ENCODE results near the gene CCDC24. TPM values are rescaled to one million over a fixed set of nuclear protein-coding genes. Genes with fewer than 3 reads are reported as not detected.

Gene CCDC24
- total RNA-seq, 4 donors from 2014 or later, result 1.6 to 6.1 (median 2.7) TPM

DNA sequence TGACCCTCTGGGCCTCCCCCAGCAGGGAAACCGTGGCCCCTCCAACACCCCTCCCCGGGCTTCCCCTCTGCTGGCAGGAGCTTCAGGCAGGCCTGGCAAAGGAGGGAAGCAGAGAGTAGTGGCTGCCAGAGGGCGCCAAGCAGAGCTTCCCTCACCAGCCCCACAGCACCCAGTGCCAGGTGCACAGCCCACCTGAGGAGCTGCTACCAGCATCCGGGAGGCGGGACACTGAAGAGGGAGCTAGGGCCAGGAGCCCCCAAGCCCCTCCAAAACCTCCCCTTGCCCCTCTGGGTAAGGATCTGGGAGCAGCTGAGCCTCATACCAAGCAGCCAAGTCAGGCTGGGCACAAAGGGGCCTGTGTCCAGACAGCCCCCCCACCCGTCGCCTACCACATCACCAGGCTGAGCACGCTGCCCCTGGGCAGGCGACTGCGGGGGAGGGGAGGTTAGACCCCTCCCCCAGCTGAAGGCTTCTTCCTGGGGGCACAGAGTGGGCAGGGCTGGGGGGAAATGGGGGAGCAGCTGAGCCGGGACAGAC, 19.6 kb downstream of the CCDC24 start:
- WGBS, 2 donors, result 74 to 76% methylated on average over 10 to 11 of the region's 11 CpGs

DNA sequence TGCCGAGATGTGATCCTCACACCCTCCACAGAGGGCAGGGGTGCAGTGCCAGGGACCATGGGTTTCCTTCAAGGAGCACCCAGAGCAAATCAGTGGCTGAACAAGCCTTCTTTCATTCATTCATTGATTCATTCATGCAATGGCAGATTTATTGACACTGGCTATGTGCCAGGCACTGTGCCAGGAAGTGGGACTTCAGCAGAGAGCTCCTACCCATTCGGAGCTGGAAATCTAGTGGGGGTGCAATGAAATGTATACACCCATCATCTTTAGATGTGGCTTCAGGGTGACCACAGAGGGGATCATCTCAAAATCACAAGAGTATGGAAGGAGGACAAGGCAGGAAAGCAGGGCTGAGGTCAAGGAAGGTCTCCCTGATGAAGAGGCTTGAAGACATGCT, 21.0 kb downstream of the CCDC24 start:
- DNase-seq (ENCODE audit: low spot score in 2 of 2), result no peak
- intact Hi-C loops (cut with DNase I; ENCODE audit: low total_unique reads), result no loop called here
- 70 to 77% methylated on average over 2 of the region's 2 CpGs for WGBS, 2 donors
- H3K4me3 ChIP-seq (ENCODE audit: low read depth, poor library complexity, severe bottlenecking), result no peak overlapping the region
- TF ChIP-seq CTCF (IDR thresholded peaks at IDR 0.05), result no peak
- no peak for TF ChIP-seq POLR2A (IDR thresholded peaks at IDR 0.05)

More for the DNA sequence above, 19.6 kb downstream of the CCDC24 start:
- no peak for DNase-seq (ENCODE audit: low spot score in 2 of 2)
- intact Hi-C loops (cut with DNase I; ENCODE audit: low total_unique reads), result no loop called here
- TF ChIP-seq POLR2A (IDR thresholded peaks at IDR 0.05), result no peak
- TF ChIP-seq CTCF (IDR thresholded peaks at IDR 0.05), result no peak
- no peak overlapping the region for H3K4me3 ChIP-seq (ENCODE audit: low read depth, poor library complexity, severe bottlenecking)

- no peak for DNase-seq (ENCODE audit: low spot score in 2 of 2)
- 81 to 82% methylated on average over 2 to 9 of the region's 13 CpGs for WGBS, 2 donors
- TF ChIP-seq CTCF (IDR thresholded peaks at IDR 0.05) (no peak), POLR2A (IDR thresholded peaks at IDR 0.05) (no peak)
- intact Hi-C loops (cut with DNase I; ENCODE audit: low total_unique reads), result no loop called here
- no peak overlapping the region for H3K4me3 ChIP-seq (ENCODE audit: low read depth, poor library complexity, severe bottlenecking)
Measured at GRCh38 chr1:44012941-44013609, 21.7 kb downstream of the CCDC24 start.

DNA sequence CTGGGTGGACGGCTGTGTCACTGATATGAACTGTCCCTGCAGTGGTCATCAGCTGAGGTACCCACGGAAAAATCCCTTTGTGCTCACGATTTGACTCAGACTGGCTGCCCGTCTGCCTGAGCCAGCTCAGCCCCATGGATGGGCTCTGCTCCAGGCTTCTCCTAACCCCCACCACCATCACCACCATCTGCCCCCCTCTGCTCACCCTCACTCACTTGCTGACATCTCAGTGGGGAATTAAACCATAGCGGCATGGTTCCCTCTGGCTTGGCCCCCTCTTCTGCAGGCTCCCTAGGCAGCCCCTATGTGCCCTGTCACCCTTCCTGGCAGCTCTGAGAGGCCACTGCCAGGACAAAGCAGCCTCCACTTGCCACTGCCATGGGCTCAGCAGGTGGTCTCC, 22.6 kb downstream of the CCDC24 start:
- TF ChIP-seq CTCF (IDR thresholded peaks at IDR 0.05) (no peak), POLR2A (IDR thresholded peaks at IDR 0.05) (no peak)
- intact Hi-C loops (cut with DNase I; ENCODE audit: low total_unique reads), result no loop called here
- no peak overlapping the region for H3K4me3 ChIP-seq (ENCODE audit: low read depth, poor library complexity, severe bottlenecking)
- DNase-seq (ENCODE audit: low spot score in 2 of 2), result no peak
- 66 to 77% methylated on average over 5 of the region's 5 CpGs for WGBS, 2 donors

DNA sequence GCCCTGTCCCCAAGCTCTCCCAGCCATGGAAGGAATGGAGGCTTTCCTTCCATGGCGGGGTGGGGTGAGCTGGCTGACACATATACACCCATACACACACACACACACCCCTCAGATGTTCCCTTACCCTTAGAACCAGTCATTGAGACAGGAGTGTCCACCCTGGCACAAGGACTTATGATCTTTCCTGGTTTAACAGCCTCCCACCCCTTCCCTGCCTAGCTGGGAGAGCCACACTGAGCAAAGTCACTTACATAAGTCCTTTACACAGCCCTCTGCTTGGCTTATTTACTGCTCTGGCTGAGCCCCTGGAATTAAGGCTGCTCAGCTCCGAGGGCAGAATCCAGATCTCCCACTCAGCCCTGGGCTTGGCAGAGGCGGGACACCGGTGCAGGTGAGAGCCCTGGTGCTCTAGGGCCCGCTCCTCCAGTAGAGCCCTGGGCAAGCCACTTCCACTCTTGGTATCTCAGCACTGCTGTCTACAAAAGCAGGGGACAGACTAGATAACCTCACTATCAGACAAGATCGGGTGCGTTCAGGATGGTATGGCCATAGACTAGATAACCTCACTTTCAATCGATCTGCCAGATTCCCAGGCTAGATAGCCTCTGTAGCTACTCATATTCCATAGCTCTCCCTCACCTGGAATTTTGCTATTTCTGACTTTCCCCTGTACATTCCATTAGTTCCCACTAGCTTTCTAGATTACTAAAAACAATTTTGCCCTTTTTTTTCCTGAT, 23.1 kb downstream of the CCDC24 start:
- H3K4me3 ChIP-seq (ENCODE audit: low read depth, poor library complexity, severe bottlenecking), result no peak overlapping the region
- intact Hi-C loops (cut with DNase I; ENCODE audit: low total_unique reads), result no loop called here
- DNase-seq (ENCODE audit: low spot score in 2 of 2), result no peak
- WGBS, 2 donors, result 73 to 76% methylated on average over 8 of the region's 8 CpGs
- TF ChIP-seq POLR2A (IDR thresholded peaks at IDR 0.05) (no peak), CTCF (IDR thresholded peaks at IDR 0.05) (no peak)
